Keratinocyte (primary cell): ENCODE data around the gene MLIP.

ENCODE experiments used
- EZH2 ChIP-seq: IDR thresholded peaks from one replicate; pipeline ENCODE4 v1.6.1; 2012; ENCODE audit warnings: inconsistent platforms, mild to moderate bottlenecking, low read length, moderate library complexity
- TF ChIP-seq, protein P1 (sequence below), 3 experiments: IDR thresholded peaks in 1 of 3; conservative IDR thresholded peaks in 1 of 3; optimal IDR thresholded peaks in 1 of 3; 2 replicates in 2 of 3; 3 replicates in 1 of 3; pipeline versions ENCODE3 to v1.5.1; 2011; ENCODE audit warnings: low read length in 3 of 3, mild to moderate bottlenecking in 3 of 3, moderate library complexity in 2 of 3, control low read depth in 1 of 3, inconsistent platforms in 1 of 3; ENCODE audit not compliant: insufficient read depth in 2 of 3; ENCODE audit errors: extremely low read depth in 1 of 3

DNA sequence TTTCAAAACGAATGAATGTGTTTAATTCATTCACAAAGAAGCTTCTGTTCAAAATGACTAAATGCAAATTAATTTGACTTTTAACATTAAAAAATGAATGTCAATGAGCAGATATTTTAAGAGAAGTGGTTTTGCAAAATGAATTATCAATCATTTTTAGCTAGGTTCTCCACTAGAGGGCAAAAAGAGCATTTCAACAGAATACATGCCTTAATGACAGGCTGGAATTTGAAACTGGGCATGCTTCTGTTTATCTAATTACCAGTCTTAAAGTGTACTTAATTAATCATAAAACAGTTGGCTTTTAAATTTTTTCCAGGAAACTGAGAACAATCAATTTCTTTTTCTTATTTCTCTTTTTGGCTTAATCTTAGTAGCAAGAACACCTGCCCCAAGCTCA lies 133.2 kb downstream of the MLIP start:
- TF ChIP-seq EZH2: no peak
- TF ChIP-seq, protein P1, sequence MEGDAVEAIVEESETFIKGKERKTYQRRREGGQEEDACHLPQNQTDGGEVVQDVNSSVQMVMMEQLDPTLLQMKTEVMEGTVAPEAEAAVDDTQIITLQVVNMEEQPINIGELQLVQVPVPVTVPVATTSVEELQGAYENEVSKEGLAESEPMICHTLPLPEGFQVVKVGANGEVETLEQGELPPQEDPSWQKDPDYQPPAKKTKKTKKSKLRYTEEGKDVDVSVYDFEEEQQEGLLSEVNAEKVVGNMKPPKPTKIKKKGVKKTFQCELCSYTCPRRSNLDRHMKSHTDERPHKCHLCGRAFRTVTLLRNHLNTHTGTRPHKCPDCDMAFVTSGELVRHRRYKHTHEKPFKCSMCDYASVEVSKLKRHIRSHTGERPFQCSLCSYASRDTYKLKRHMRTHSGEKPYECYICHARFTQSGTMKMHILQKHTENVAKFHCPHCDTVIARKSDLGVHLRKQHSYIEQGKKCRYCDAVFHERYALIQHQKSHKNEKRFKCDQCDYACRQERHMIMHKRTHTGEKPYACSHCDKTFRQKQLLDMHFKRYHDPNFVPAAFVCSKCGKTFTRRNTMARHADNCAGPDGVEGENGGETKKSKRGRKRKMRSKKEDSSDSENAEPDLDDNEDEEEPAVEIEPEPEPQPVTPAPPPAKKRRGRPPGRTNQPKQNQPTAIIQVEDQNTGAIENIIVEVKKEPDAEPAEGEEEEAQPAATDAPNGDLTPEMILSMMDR (optimal IDR thresholded peaks at IDR 0.05 in 1 of 3, IDR thresholded peaks at IDR 0.05 in 1 of 3, conservative IDR thresholded peaks at IDR 0.05 in 1 of 3; ENCODE audit: extremely low read depth in 1 of 3, insufficient read depth in 2 of 3, low read length in 3 of 3): peak in 2 of 3 experiments; percentile 38 to 50
